ENCODE results near the gene ALOX5. TPM values are rescaled to one million over a fixed set of nuclear protein-coding genes. Genes with fewer than 3 reads are reported as not detected.

ALOX5 gene
- total RNA-seq, 4 donors from 2014 or later = 12.3 to 46.1 (median 14.7) TPM

- no peaks in the 10 kb centered on the region for H3K9me3 ChIP-seq
- no peak overlapping the region for H3K27ac ChIP-seq
Measured at GRCh38 chr10:45433716-45434469, 59.9 kb downstream of the ALOX5 start.

GRCh38 chr10:45437587-45438465, 63.8 kb downstream of the ALOX5 start:
- no peak for DNase-seq (ENCODE audit: low spot score in 2 of 2)
- 79% methylated on average over 8 of the region's 8 CpGs for WGBS
- no peak overlapping the region for H3K27ac ChIP-seq

More at GRCh38 chr10:45433716-45434469, 59.9 kb downstream of the ALOX5 start:
- TF ChIP-seq CTCF (IDR thresholded peaks at IDR 0.05) (no peak), POLR2A (IDR thresholded peaks at IDR 0.05) (no peak), EP300 (IDR thresholded peaks at IDR 0.05) (no peak), POLR2AphosphoS5 (IDR thresholded peaks at IDR 0.05) (no peak)
- no peak for DNase-seq (ENCODE audit: low spot score in 2 of 2)
- 69% methylated on average over 8 of the region's 8 CpGs for WGBS
- no peaks in the 10 kb centered on the region for H3K4me1 ChIP-seq
- no peaks in the 10 kb centered on the region for H3K36me3 ChIP-seq
- H3K27me3 ChIP-seq = peaks cover 11% of the 10 kb centered on the region
- no peak overlapping the region for H3K4me3 ChIP-seq

GRCh38 chr10:45438466-45439090, 64.6 kb downstream of the ALOX5 start:
- Histone ChIP-seq H3K9me3 (no peaks in the 10 kb centered on the region), H3K4me3 (no peak overlapping the region), H3K27me3 (no peaks in the 10 kb centered on the region), H3K36me3 (no peaks in the 10 kb centered on the region), H3K27ac (no peak overlapping the region), H3K4me1 (no peaks in the 10 kb centered on the region)
- no peak for DNase-seq (ENCODE audit: low spot score in 2 of 2)
- 64% methylated on average over 5 of the region's 5 CpGs for WGBS
- TF ChIP-seq POLR2A (IDR thresholded peaks at IDR 0.05) (no peak), POLR2AphosphoS5 (IDR thresholded peaks at IDR 0.05) (no peak), CTCF (IDR thresholded peaks at IDR 0.05) (no peak), EP300 (IDR thresholded peaks at IDR 0.05) (no peak)

More at GRCh38 chr10:45437587-45438465, 63.8 kb downstream of the ALOX5 start:
- TF ChIP-seq EP300 (IDR thresholded peaks at IDR 0.05) = no peak
- no peaks in the 10 kb centered on the region for H3K4me1 ChIP-seq
- H3K4me3 ChIP-seq = no peak overlapping the region
- H3K36me3 ChIP-seq = no peaks in the 10 kb centered on the region
- no peaks in the 10 kb centered on the region for H3K27me3 ChIP-seq
- no peaks in the 10 kb centered on the region for H3K9me3 ChIP-seq

GRCh38 chr10:45439365-45439764, 65.3 kb downstream of the ALOX5 start:
- H3K4me1 ChIP-seq = no peaks in the 10 kb centered on the region
- no peak for DNase-seq (ENCODE audit: low spot score in 2 of 2)
- no peaks in the 10 kb centered on the region for H3K27me3 ChIP-seq
- no peak overlapping the region for H3K4me3 ChIP-seq
- 86% methylated on average over 6 of the region's 6 CpGs for WGBS
- TF ChIP-seq CTCF (IDR thresholded peaks at IDR 0.05) = no peak
- no peak for TF ChIP-seq EP300 (IDR thresholded peaks at IDR 0.05)
- TF ChIP-seq POLR2A (IDR thresholded peaks at IDR 0.05) = no peak
- no peak for TF ChIP-seq POLR2AphosphoS5 (IDR thresholded peaks at IDR 0.05)
- no peaks in the 10 kb centered on the region for H3K36me3 ChIP-seq
- no peak overlapping the region for H3K27ac ChIP-seq
- no peaks in the 10 kb centered on the region for H3K9me3 ChIP-seq

- no peaks in the 10 kb centered on the region for H3K4me1 ChIP-seq
- H3K9me3 ChIP-seq = no peaks in the 10 kb centered on the region
- no peaks in the 10 kb centered on the region for H3K36me3 ChIP-seq
- WGBS = 68% methylated on average over 7 of the region's 7 CpGs
- H3K4me3 ChIP-seq = no peak overlapping the region
- no peak overlapping the region for H3K27ac ChIP-seq
- DNase-seq (ENCODE audit: low spot score in 2 of 2) = no peak
- TF ChIP-seq POLR2AphosphoS5 (IDR thresholded peaks at IDR 0.05) = no peak
- TF ChIP-seq POLR2A (IDR thresholded peaks at IDR 0.05) = no peak
- no peak for TF ChIP-seq EP300 (IDR thresholded peaks at IDR 0.05)
- TF ChIP-seq CTCF (IDR thresholded peaks at IDR 0.05) = no peak
- H3K27me3 ChIP-seq = no peaks in the 10 kb centered on the region
Measured at GRCh38 chr10:45439873-45440272, 65.9 kb downstream of the ALOX5 start.

Measured in suprapubic skin (tissue), 4 donors.